GM12891 (cell line): ENCODE measurements around the gene LTO1.

ENCODE experiments used
- DNase-seq: peaks from one replicate; pipeline ENCODE4 v3.0.0; 2011; ENCODE audit warnings: low spot score; ENCODE audit not compliant: insufficient read length
- FAIRE-seq: peaks from 2 replicates; lab custom pipeline; 2011; peaks lifted over from hg19 to GRCh38; lab: Jason Lieb, UNC
- PAX5 ChIP-seq: IDR thresholded peaks from 2 replicates; pipeline ENCODE4 v1.6.1; 2011; ENCODE audit warnings: low read length, moderate library complexity, mild to moderate bottlenecking; ENCODE audit not compliant: insufficient read depth, severe bottlenecking
- POLR2A ChIP-seq: IDR thresholded peaks from 2 replicates; pipeline ENCODE4 v1.6.1; 2011; ENCODE audit warnings: low read depth, low read length, control low read depth
- POLR2AphosphoS5 ChIP-seq: IDR thresholded peaks from 2 replicates; pipeline ENCODE4 v1.6.1; 2011; ENCODE audit warnings: low read depth, low read length, control low read depth
- POU2F2 ChIP-seq: IDR thresholded peaks from 2 replicates; pipeline ENCODE4 v1.6.1; 2011; ENCODE audit warnings: low read depth, mild to moderate bottlenecking, control low read depth, low read length, moderate library complexity
- SPI1 ChIP-seq: IDR thresholded peaks from 2 replicates; pipeline ENCODE4 v1.6.1; 2011; ENCODE audit warnings: low read depth, low read length, control low read depth
- TAF1 ChIP-seq: IDR thresholded peaks from 2 replicates; pipeline ENCODE4 v1.6.1; 2011; ENCODE audit warnings: low read depth, low read length, control low read depth

The LTO1 gene

GRCh38 chr11:69653406-69653960 lies 21.7 kb downstream of the LTO1 start:
- TF ChIP-seq POLR2A: no peak
- TF ChIP-seq POLR2AphosphoS5: no peak
- TF ChIP-seq POU2F2: no peak
- no peak for TF ChIP-seq SPI1
- no peak for TF ChIP-seq TAF1
- TF ChIP-seq PAX5: no peak
- FAIRE-seq (no peak), DNase-seq (no peak)

GRCh38 chr11:69652999-69653398 lies 22.2 kb downstream of the LTO1 start:
- DNase-seq (no peak), FAIRE-seq (no peak)
- TF ChIP-seq SPI1 (no peak), POLR2AphosphoS5 (no peak), POU2F2 (no peak), PAX5 (no peak)

- TF ChIP-seq SPI1: no peak
- TF ChIP-seq PAX5: no peak
- TF ChIP-seq POLR2AphosphoS5: no peak
- no peak for TF ChIP-seq TAF1
- no peak for TF ChIP-seq POU2F2
- TF ChIP-seq POLR2A: no peak
- no peak for FAIRE-seq
- no peak for DNase-seq
Measured at GRCh38 chr11:69651834-69652620, 23.1 kb downstream of the LTO1 start.

GRCh38 chr11:69650832-69651344 lies 24.3 kb downstream of the LTO1 start:
- DNase-seq: no peak
- FAIRE-seq: no peak
- TF ChIP-seq PAX5 (no peak), SPI1 (no peak), POU2F2 (no peak), TAF1 (no peak), POLR2A (no peak), POLR2AphosphoS5 (no peak)

GRCh38 chr11:69650081-69650831 lies 24.9 kb downstream of the LTO1 start:
- TF ChIP-seq POLR2A (no peak), PAX5 (no peak), POLR2AphosphoS5 (no peak), TAF1 (no peak), POU2F2 (no peak), SPI1 (no peak)
- DNase-seq (no peak), FAIRE-seq (no peak)

- no peak for FAIRE-seq
- no peak for DNase-seq
- TF ChIP-seq POU2F2: no peak
- no peak for TF ChIP-seq PAX5
- no peak for TF ChIP-seq SPI1
- TF ChIP-seq POLR2A: no peak
- no peak for TF ChIP-seq POLR2AphosphoS5
- no peak for TF ChIP-seq TAF1
Measured at GRCh38 chr11:69649576-69649900, 25.6 kb downstream of the LTO1 start.

GRCh38 chr11:69648679-69649575 lies 26.2 kb downstream of the LTO1 start:
- TF ChIP-seq TAF1 (no peak), PAX5 (no peak), POU2F2 (no peak), POLR2AphosphoS5 (no peak), SPI1 (no peak), POLR2A (no peak)
- DNase-seq (no peak), FAIRE-seq (no peak)

GRCh38 chr11:69647761-69648497 lies 27.2 kb downstream of the LTO1 start:
- DNase-seq: no peak
- TF ChIP-seq POLR2A: no peak
- no peak for TF ChIP-seq PAX5
- TF ChIP-seq POU2F2: no peak
- TF ChIP-seq SPI1: peak; percentile 18; the same call in 1 of the 2 replicates
- no peak for TF ChIP-seq POLR2AphosphoS5
- TF ChIP-seq TAF1: no peak
- FAIRE-seq: no peak
